DOHH2 (cell line): Measurements from ENCODE around the gene CFAP69.
"Not testable (repeated sequence)": the region's sequence is repeated elsewhere in the genome, so short reads cannot be mapped to it uniquely, and the experiment has no call there.

Experiments
- H3F3A ChIP-seq: fragments of 200-600 bp; sonication (generic), shearing (Covaris generic); 2 replicates; pipeline ENCODE4 v1.6.0; 2016; ENCODE audit warnings: antibody characterized with exemption, mild to moderate bottlenecking; ENCODE audit not compliant: control insufficient read depth, insufficient read depth
- H3K27ac ChIP-seq: fragments of 200-600 bp; sonication (generic); 2 replicates; pipeline ENCODE4 v1.5.1; 2014; ENCODE audit warnings: low read depth, mild to moderate bottlenecking, low read length, moderate library complexity
- H3K27me3 ChIP-seq: fragments of 200-600 bp; sonication (generic); 2 replicates; pipeline ENCODE4 v1.6.1; 2014; ENCODE audit warnings: mild to moderate bottlenecking, low read length, mixed read lengths; ENCODE audit not compliant: control insufficient read depth
- H3K36me3 ChIP-seq: fragments of 200-600 bp; sonication (generic); 2 replicates; pipeline ENCODE4 v1.6.1; 2014; ENCODE audit warnings: mild to moderate bottlenecking, low read length, moderate library complexity, mixed read lengths; ENCODE audit not compliant: control insufficient read depth
- H3K4me1 ChIP-seq: fragments of 200-600 bp; sonication (generic); 2 replicates; pipeline ENCODE4 v1.6.1; 2014; ENCODE audit warnings: mild to moderate bottlenecking, low read length, mixed read lengths; ENCODE audit not compliant: control insufficient read depth
- H3K4me2 ChIP-seq: fragments of 200-600 bp; sonication (generic); 2 replicates; pipeline ENCODE4 v1.6.0; 2014; ENCODE audit warnings: mild to moderate bottlenecking, low read length, moderate library complexity
- H3K4me3 ChIP-seq: fragments of 200-600 bp; sonication (generic); 2 replicates; pipeline ENCODE4 v1.5.1; 2014; ENCODE audit warnings: mild to moderate bottlenecking, low read length, mixed read lengths
- H3K79me2 ChIP-seq: fragments of 200-600 bp; sonication (generic); 2 replicates; pipeline ENCODE4 v1.6.1; 2014; ENCODE audit warnings: mild to moderate bottlenecking, low read length, mixed read lengths; ENCODE audit not compliant: control insufficient read depth
- H3K9me2 ChIP-seq: fragments of 200-600 bp; sonication (generic); replicated peaks from 2 replicates; pipeline ENCODE4 v1.6.1; 2014; ENCODE audit warnings: mild to moderate bottlenecking, low read length, mixed read lengths; ENCODE audit not compliant: control insufficient read depth
- H3K9me3 ChIP-seq: fragments of 200-600 bp; sonication (generic); 2 replicates; pipeline ENCODE4 v1.6.1; 2014; ENCODE audit warnings: antibody characterized with exemption, low read length, mixed read lengths; ENCODE audit not compliant: control insufficient read depth, insufficient read depth
- H4K20me1 ChIP-seq: fragments of 200-600 bp; sonication (generic); 2 replicates; pipeline ENCODE4 v1.6.0; 2014; ENCODE audit warnings: low read depth, mild to moderate bottlenecking, antibody characterized with exemption, low read length, moderate library complexity; ENCODE audit not compliant: control insufficient read depth, insufficient read depth
- CTCF ChIP-seq: fragments of 200-600 bp; sonication (generic); IDR thresholded peaks from one replicate; pipeline ENCODE4 v1.5.1; 2014; ENCODE audit warnings: antibody characterized with exemption, mild to moderate bottlenecking, low read depth, low read length; ENCODE audit not compliant: poor library complexity, severe bottlenecking
- EZH2phosphoT487 ChIP-seq: fragments of 200-600 bp; sonication (generic); IDR thresholded peaks from 2 replicates; pipeline ENCODE4 v1.6.1; 2017; ENCODE audit warnings: borderline replicate concordance, mild to moderate bottlenecking, antibody characterized with exemption, low read length, moderate library complexity, mixed read lengths

CFAP69 gene

GRCh38 chr7:90322837-90323236 lies 77.9 kb downstream of the CFAP69 start:
- H3K4me3 ChIP-seq: no peak overlapping the region
- H3F3A ChIP-seq: no peaks in the 10 kb centered on the region
- peaks cover 23% of the 10 kb centered on the region for H3K27me3 ChIP-seq
- H3K4me1 ChIP-seq: no peaks in the 10 kb centered on the region
- TF ChIP-seq EZH2phosphoT487: no peak
- TF ChIP-seq CTCF: no peak
- no peak overlapping the region for H3K4me2 ChIP-seq
- no peaks in the 10 kb centered on the region for H3K9me2 ChIP-seq
- no peak overlapping the region for H3K27ac ChIP-seq
- H3K36me3 ChIP-seq: no peaks in the 10 kb centered on the region
- H3K79me2 ChIP-seq: no peaks in the 10 kb centered on the region
- H3K9me3 ChIP-seq: no peaks in the 10 kb centered on the region
- H4K20me1 ChIP-seq: no peaks in the 10 kb centered on the region

DNA sequence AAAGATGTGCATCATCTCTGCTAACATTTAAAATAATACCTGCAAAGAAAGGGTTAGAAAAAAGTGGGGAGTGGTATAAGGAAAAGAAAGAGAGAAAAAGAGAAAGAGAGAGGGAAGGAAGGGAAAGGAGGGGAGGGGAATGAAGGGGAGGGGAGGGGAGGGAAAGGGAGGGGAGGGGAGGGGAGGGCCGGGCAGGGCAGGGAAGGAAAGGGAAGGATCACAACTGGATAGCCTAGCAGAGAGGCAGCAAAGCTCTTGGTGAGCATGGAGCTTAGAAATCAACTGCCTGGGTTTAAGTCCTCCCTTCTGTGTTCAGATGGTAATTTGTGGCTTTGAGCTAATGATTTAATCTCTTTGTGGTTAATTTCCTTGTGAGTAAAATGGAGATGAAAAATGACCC lies 81.5 kb downstream of the CFAP69 start:
- Histone ChIP-seq H3K36me3 (no peaks in the 10 kb centered on the region), H3K9me3 (no peaks in the 10 kb centered on the region), H3K4me3 (no peak overlapping the region), H3K4me2 (no peak overlapping the region), H3K27ac (no peak overlapping the region), H3K9me2 (no peaks in the 10 kb centered on the region), H3K79me2 (no peaks in the 10 kb centered on the region), H4K20me1 (no peaks in the 10 kb centered on the region), H3F3A (no peaks in the 10 kb centered on the region), H3K4me1 (no peaks in the 10 kb centered on the region), H3K27me3 (peaks cover 8% of the 10 kb centered on the region)
- TF ChIP-seq EZH2phosphoT487: no peak
- no peak for TF ChIP-seq CTCF

- no peak for TF ChIP-seq EZH2phosphoT487
- no peak for TF ChIP-seq CTCF
Observed at GRCh38 chr7:90334193-90334843, 89.3 kb downstream of the CFAP69 start.

DNA sequence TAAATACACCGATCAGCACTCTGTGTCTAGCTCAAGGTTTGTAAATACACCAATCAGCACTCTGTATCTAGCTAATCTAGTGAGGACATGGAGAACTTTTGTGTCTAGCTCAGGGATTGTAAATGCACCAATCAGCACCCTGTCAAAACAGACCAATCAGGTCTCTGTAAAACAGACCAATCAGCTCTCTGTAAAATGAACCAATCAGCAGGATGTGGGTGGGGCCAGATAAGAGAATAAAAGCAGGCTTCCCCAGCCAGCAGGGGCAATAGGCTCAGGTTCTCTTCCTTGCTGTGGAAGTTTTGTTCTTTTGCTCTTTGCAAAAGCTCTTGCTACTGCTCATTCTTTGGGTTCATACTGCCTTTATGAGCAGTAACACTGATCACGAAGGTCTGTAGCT lies 90.0 kb downstream of the CFAP69 start:
- H3K36me3 ChIP-seq, H3K4me2 ChIP-seq, H4K20me1 ChIP-seq, H3F3A ChIP-seq, H3K4me3 ChIP-seq, H3K9me2 ChIP-seq, H3K79me2 ChIP-seq, H3K27me3 ChIP-seq, H3K27ac ChIP-seq, H3K4me1 ChIP-seq: not testable (repeated sequence)
- H3K9me3 ChIP-seq: peaks cover 11% of the 10 kb centered on the region; the same call in 1 of the 2 replicates

More at GRCh38 chr7:90334193-90334843, 89.3 kb downstream of the CFAP69 start:
- Histone ChIP-seq H4K20me1 (no peaks in the 10 kb centered on the region), H3K27ac (no peak overlapping the region), H3K36me3 (no peaks in the 10 kb centered on the region), H3K4me2 (no peak overlapping the region), H3K9me2 (no peaks in the 10 kb centered on the region), H3K4me1 (no peaks in the 10 kb centered on the region), H3K9me3 (peaks cover 11% of the 10 kb centered on the region; the same call in 1 of the 2 replicates), H3K79me2 (no peaks in the 10 kb centered on the region), H3F3A (no peaks in the 10 kb centered on the region), H3K27me3 (0 out of 2 replicates have a peak, but pooled peaks cover 4% of the 10 kb centered on the region), H3K4me3 (no peak overlapping the region)
